LNCAP (cell line): Measurements from ENCODE around the gene MYRIP.

ENCODE experiments used
- CTCF ChIP-seq: fragments of 450-650 bp; IDR thresholded peaks from 2 replicates; pipeline ENCODE4 v1.5.1; 2017; ENCODE audit warnings: mild to moderate bottlenecking

Gene MYRIP

GRCh38 chr3:40009991-40010390 is 200.6 kb downstream of the MYRIP start:
- no peak for TF ChIP-seq CTCF

GRCh38 chr3:40012381-40012780 is 203.0 kb downstream of the MYRIP start:
- TF ChIP-seq CTCF: no peak

DNA sequence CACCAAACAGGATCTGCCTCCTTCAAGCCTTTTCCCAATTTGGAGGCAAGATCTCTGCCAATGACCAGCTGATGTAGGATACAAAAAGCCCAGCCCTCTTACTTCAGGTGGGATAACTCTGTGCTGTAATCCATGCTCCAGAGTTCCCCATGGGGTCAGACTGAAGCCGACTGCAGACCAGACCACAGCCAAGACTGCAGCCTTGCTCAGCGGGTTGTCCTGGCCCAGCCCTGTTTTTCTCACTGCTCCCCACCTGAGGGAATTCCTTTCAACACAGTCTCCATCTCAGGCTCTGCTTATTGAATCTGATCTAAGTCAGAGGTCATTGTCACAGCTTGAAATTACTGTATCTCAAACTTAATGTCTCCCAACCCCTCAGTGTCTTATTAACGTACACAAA is 207.0 kb downstream of the MYRIP start:
- no peak for TF ChIP-seq CTCF

GRCh38 chr3:40018369-40018768 is 209.0 kb downstream of the MYRIP start:
- no peak for TF ChIP-seq CTCF

GRCh38 chr3:40019376-40019775 is 210.0 kb downstream of the MYRIP start:
- TF ChIP-seq CTCF: no peak

DNA sequence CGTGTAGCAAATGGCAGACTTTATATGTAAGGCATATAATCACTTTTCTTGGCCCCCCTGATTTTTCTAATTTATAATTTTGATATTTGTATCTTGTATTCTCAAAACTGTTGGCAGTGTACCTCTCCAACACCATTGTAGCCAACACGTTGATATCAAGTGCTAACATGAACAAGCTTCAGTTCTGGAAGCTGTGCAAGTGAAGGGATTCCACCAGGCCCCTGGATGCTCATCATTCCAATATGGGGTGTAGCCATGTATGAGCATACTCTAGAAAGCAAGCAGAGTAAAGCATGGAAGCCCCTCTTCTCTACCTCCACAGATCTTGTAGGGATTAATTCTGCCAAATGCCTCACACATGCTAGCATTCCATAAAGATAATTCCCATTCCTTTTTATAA is 211.3 kb downstream of the MYRIP start:
- no peak for TF ChIP-seq CTCF

GRCh38 chr3:40021338-40021737 is 211.9 kb downstream of the MYRIP start:
- no peak for TF ChIP-seq CTCF

DNA sequence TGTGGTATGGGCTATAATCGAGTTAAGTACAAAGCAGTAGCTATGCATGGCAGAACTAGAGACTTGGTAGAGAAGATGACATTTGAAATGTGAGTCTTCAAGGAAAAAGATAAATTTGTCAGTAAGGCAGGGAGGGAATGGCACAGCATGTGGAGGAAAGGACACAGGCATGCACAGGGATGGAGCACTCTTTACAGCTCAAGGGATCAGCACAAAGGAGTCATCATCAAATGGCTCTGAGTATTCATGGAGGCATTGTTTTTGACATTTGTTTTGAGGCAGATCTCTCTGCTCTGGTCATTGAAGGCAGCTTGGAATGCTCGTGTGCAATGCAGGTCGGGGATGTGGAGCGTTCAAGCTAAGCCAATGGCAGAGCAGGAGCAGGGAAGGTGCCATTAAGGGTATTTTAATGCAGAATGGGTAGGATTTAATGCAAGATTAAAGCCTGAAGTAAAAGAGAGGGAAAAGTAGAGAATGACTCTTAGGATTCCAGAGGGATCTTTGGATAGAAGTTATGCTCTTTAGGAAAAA is 213.0 kb downstream of the MYRIP start:
- no peak for TF ChIP-seq CTCF
